NB4 (cell line): ENCODE data around the gene HS6ST2.

Experiments used
- DNase-seq: peaks from one replicate; pipeline ENCODE4 v3.0.0; 2010; ENCODE audit warnings: low read depth
- H3K4me3 ChIP-seq: one replicate; pipeline ENCODE4 v1.5.1; 2011; ENCODE audit warnings: mild to moderate bottlenecking, low read depth, low read length, moderate library complexity
- CTCF ChIP-seq: IDR thresholded peaks from one replicate; pipeline ENCODE4 v1.5.1; 2012; ENCODE audit warnings: low read depth, low read length
- MAX ChIP-seq: IDR thresholded peaks from 2 replicates; pipeline ENCODE4 v1.6.1; 2011; ENCODE audit warnings: low read depth, low read length
- MYC ChIP-seq: IDR thresholded peaks from 2 replicates; pipeline ENCODE4 v1.6.1; 2011; ENCODE audit warnings: low read depth, low read length
- POLR2A ChIP-seq: IDR thresholded peaks from 2 replicates; pipeline ENCODE4 v1.6.1; 2011; ENCODE audit warnings: mild to moderate bottlenecking; ENCODE audit not compliant: insufficient read length; ENCODE audit errors: extremely low read depth

Gene HS6ST2

GRCh38 chrX:132671229-132671641, 287.2 kb downstream of the HS6ST2 start:
- H3K4me3 ChIP-seq, result no peak overlapping the region
- no peak for DNase-seq
- TF ChIP-seq MYC (no peak), MAX (no peak), CTCF (no peak), POLR2A (no peak)

GRCh38 chrX:132669142-132669541, 289.3 kb downstream of the HS6ST2 start:
- H3K4me3 ChIP-seq, result no peak overlapping the region
- DNase-seq, result no peak

GRCh38 chrX:132668178-132668577, 290.3 kb downstream of the HS6ST2 start:
- TF ChIP-seq MAX (no peak), MYC (no peak), POLR2A (no peak), CTCF (no peak)
- H3K4me3 ChIP-seq, result no peak overlapping the region
- no peak for DNase-seq

More at GRCh38 chrX:132669142-132669541, 289.3 kb downstream of the HS6ST2 start:
- TF ChIP-seq POLR2A (no peak), CTCF (no peak)

- TF ChIP-seq MYC (no peak), MAX (no peak), CTCF (no peak), POLR2A (no peak)
- no peak for DNase-seq
- H3K4me3 ChIP-seq, result no peak overlapping the region
Observed at GRCh38 chrX:132665676-132666075, 292.8 kb downstream of the HS6ST2 start.

- H3K4me3 ChIP-seq, result no peak overlapping the region
- TF ChIP-seq POLR2A, result no peak
- no peak for TF ChIP-seq MAX
- TF ChIP-seq MYC, result no peak
- no peak for TF ChIP-seq CTCF
- no peak for DNase-seq
Observed at GRCh38 chrX:132664273-132664672, 294.2 kb downstream of the HS6ST2 start.

- TF ChIP-seq POLR2A (no peak), CTCF (no peak), MYC (no peak), MAX (no peak)
- no peak for DNase-seq
- H3K4me3 ChIP-seq, result no peak overlapping the region
Observed at GRCh38 chrX:132662844-132663243, 295.6 kb downstream of the HS6ST2 start.
